HG03432 (cell line): ENCODE measurements around the gene PCNX2.

Source experiments
- ATAC-seq: cut with Tn5 transposase; IDR thresholded peaks from one replicate; pipeline ENCODE4 v1.9.1; 2021; ENCODE audit warnings: mild to moderate bottlenecking, moderate library complexity; ENCODE audit not compliant: unreplicated experiment

Gene PCNX2

GRCh38 chr1:233268389-233269022 is 27.0 kb downstream of the PCNX2 start:
- no peak for ATAC-seq

- peak; percentile 4 for ATAC-seq
Observed at GRCh38 chr1:233261695-233262094, 33.8 kb downstream of the PCNX2 start.

GRCh38 chr1:233261206-233261605 is 34.3 kb downstream of the PCNX2 start:
- ATAC-seq, result peak; percentile 97

GRCh38 chr1:233257786-233258185 is 37.7 kb downstream of the PCNX2 start:
- no peak for ATAC-seq

GRCh38 chr1:233256789-233257188 is 38.7 kb downstream of the PCNX2 start:
- ATAC-seq, result no peak

- no peak for ATAC-seq
Observed at GRCh38 chr1:233256191-233256590, 39.3 kb downstream of the PCNX2 start.

DNA sequence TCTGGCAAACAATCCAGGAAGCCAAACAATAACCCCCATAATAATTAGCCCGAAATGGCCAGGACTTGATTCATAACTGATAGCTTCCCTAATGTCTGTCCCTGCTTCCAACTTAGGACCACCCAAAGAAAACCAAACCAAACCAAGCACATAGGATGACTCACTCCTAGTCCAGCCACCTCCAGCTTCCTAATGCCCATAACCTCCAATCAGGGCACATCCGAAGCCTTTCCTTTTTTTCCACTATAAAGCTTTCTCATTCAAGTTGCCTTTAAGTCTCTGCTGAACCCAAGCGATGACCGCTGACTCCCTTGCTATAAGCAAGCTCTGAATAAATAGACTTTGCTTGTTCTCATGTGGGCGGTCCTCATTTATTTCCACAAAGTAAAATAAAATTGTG is 40.4 kb downstream of the PCNX2 start:
- ATAC-seq, result no peak

- no peak for ATAC-seq
Observed at GRCh38 chr1:233253832-233254331, 41.6 kb downstream of the PCNX2 start.

- ATAC-seq, result no peak
Observed at GRCh38 chr1:233253231-233253831, 42.2 kb downstream of the PCNX2 start.

DNA sequence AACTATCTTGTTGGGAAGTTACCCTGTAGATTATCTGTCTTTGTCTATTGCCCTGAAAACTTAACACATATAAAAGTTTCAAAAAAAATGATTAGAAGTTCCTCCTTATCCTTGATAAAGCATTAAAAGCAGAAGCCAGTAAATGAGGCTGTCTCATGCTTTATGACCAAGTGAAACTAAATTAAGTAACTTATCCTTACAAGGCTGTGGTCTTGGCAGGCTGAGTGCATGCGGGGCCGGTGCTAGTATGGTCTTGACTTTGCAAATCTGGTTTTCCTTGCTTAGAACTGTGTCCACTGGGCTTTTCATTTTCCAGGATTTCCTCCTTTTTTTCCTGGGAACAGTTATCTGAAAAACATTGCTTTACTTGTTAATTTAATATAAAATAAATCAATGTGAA is 43.1 kb downstream of the PCNX2 start:
- ATAC-seq, result no peak

DNA sequence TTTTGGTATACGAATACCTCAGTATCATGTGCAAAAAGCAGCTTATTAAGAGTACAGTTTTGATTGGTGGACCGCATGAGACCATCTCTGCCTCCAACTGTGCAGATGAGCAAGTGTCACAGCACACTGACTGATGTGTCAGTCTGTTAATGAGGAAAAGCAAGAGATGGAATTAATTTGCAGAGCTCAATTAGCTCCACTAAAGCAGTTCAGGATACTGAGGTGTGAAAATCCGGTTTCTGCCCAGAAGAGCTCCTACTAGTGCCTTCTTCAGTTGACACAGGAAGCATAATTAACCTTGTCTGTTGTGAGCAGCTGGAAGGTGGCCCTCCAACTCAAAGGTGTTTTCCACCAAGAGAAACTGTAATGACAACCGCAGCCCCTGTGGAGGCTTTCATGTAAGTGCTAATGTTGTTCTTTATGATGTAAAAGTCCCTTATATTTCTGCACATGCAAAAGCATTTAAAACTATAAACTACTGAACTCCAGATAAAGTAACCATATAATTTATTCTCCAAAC is 44.3 kb downstream of the PCNX2 start:
- no peak for ATAC-seq

GRCh38 chr1:233248014-233248413 is 47.5 kb downstream of the PCNX2 start:
- ATAC-seq, result no peak

GRCh38 chr1:233246965-233247364 is 48.6 kb downstream of the PCNX2 start:
- ATAC-seq, result no peak

- no peak for ATAC-seq
Observed at GRCh38 chr1:233245191-233245765, 50.2 kb downstream of the PCNX2 start.

DNA sequence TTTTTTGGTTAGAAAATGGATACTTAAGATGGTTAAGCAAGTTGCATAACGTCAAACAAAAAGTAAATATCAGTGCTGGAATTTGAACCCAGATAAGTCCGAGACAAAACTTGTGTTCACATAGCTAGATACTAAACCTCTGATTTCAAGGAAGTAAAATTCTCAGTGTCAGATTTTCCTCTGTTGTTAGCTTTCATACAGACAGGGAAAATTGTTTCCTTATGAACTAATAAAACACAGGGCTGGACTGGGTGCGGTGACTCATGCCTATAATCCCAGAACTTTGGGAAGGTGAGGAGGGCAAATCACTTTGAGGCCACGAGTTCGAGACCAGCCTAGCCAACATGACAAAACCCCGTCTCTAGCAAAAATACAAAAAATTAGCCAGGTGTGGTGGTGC is 51.3 kb downstream of the PCNX2 start:
- ATAC-seq, result no peak

GRCh38 chr1:233242827-233243483 is 52.6 kb downstream of the PCNX2 start:
- ATAC-seq, result no peak

- no peak for ATAC-seq
Observed at GRCh38 chr1:233241759-233242158, 53.8 kb downstream of the PCNX2 start.

DNA sequence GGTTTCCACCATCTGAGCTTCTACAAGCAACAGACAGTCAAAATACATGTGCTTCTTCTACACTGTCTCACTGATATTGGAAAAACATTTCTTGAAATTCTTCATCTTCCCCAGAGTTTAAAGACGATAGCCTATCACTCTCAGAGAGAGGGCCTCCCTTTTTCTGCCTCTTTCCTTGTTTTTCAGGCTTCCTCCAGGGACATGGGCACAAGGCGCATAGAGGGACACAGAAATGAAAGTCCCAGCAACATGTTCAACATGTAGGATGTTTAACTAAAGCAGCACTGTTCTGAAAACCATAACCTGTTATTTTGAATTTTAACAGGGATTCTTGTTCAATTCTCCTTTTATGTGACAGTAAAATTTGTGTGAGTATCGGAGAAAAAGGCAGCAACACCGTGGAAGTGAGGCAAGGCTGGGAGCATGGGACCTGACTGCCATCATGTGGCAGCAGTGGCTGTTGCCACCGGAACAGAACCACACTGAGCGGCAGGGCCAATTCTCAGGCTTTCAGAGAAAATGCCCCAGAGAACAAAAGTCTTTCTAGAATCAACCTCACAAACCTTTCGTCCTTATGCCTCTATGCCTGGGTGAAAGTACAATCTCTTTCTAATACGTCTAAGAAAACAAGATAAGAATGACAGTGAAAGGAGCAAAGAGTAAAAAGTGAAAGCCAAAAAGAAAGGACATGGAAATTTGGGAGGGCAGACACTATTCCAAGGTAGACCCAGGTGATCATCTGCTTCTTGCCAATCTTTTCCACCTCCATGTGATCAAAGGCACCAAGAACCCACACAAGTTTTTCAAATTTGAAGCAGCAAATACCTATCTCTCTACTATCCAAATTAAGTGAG is 54.5 kb downstream of the PCNX2 start:
- ATAC-seq, result no peak

DNA sequence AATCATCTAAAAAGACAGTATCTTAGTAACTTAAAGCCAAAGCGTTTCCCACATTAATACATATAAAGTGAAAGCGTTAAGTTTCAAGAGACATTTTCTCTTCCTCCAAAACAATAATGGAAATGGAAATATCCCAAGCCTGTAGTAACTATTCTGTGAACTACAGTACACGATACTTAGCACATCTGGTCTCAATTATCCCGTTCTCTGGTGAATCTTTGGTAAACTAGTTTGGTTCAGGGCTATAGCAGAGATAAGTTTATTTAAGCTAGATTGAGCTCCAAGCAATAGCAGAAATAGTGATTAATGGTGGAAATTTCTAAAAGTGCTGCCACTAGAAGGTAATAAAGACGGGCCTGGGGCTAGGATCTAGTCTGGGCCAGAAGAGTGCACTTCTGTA is 55.2 kb downstream of the PCNX2 start:
- ATAC-seq, result no peak

- ATAC-seq, result no peak
Observed at GRCh38 chr1:233238884-233239431, 56.6 kb downstream of the PCNX2 start.
